ENCODE results near the gene GRM7. TPM values are rescaled to one million over a fixed set of nuclear protein-coding genes. Genes with fewer than 3 reads are reported as not detected.
A peak's percentile ranks its signal among the peaks of the same experiment; 100 is the strongest.

GRM7 gene
- total RNA-seq, 4 donors from 2014 or later: 0.29 to 15.8 (median 0.67) TPM

GRCh38 chr3:7536510-7536909 is 675.6 kb downstream of the GRM7 start:
- H3K4me3 ChIP-seq: no peak overlapping the region
- DNase-seq: no peak
- H3K36me3 ChIP-seq: no peaks in the 10 kb centered on the region
- TF ChIP-seq POLR2A (IDR thresholded peaks at IDR 0.05) (no peak), CTCF (IDR thresholded peaks at IDR 0.05) (no peak)
- H3K27ac ChIP-seq: no peak overlapping the region
- H3K9me3 ChIP-seq: no peaks in the 10 kb centered on the region
- intact Hi-C loops (cut with DNase I; ENCODE audit: low total_unique reads): no loop called here
- no peaks in the 10 kb centered on the region for H3K4me1 ChIP-seq
- H3K27me3 ChIP-seq: no peaks in the 10 kb centered on the region

- no peak for DNase-seq
- H3K4me3 ChIP-seq: no peak overlapping the region
- intact Hi-C loops (cut with DNase I; ENCODE audit: low total_unique reads): no loop called here
- H3K4me1 ChIP-seq: no peaks in the 10 kb centered on the region
- TF ChIP-seq CTCF (IDR thresholded peaks at IDR 0.05): no peak
- no peak for TF ChIP-seq POLR2A (IDR thresholded peaks at IDR 0.05)
- no peak overlapping the region for H3K27ac ChIP-seq
- no peaks in the 10 kb centered on the region for H3K36me3 ChIP-seq
- H3K27me3 ChIP-seq: no peaks in the 10 kb centered on the region
- no peaks in the 10 kb centered on the region for H3K9me3 ChIP-seq
Measured at GRCh38 chr3:7536921-7537320, 676.0 kb downstream of the GRM7 start.

GRCh38 chr3:7543294-7543880 is 682.5 kb downstream of the GRM7 start:
- H3K27me3 ChIP-seq: no peaks in the 10 kb centered on the region
- DNase-seq: no peak
- no peak overlapping the region for H3K4me3 ChIP-seq
- intact Hi-C loops (cut with DNase I; ENCODE audit: low total_unique reads): no loop called here
- no peak overlapping the region for H3K27ac ChIP-seq
- no peaks in the 10 kb centered on the region for H3K36me3 ChIP-seq
- H3K4me1 ChIP-seq: no peaks in the 10 kb centered on the region
- TF ChIP-seq CTCF (IDR thresholded peaks at IDR 0.05) (no peak), POLR2A (IDR thresholded peaks at IDR 0.05) (no peak)
- H3K9me3 ChIP-seq: no peaks in the 10 kb centered on the region

- H3K27ac ChIP-seq: no peak overlapping the region
- H3K9me3 ChIP-seq: no peaks in the 10 kb centered on the region
- no peaks in the 10 kb centered on the region for H3K27me3 ChIP-seq
- TF ChIP-seq CTCF (IDR thresholded peaks at IDR 0.05) (no peak), POLR2A (IDR thresholded peaks at IDR 0.05) (no peak)
- intact Hi-C loops (cut with DNase I; ENCODE audit: low total_unique reads): no loop called here
- DNase-seq: no peak
- H3K36me3 ChIP-seq: no peaks in the 10 kb centered on the region
- no peak overlapping the region for H3K4me3 ChIP-seq
- no peaks in the 10 kb centered on the region for H3K4me1 ChIP-seq
Measured at GRCh38 chr3:7545334-7545733, 684.4 kb downstream of the GRM7 start.

GRCh38 chr3:7546253-7546652 is 685.3 kb downstream of the GRM7 start:
- Histone ChIP-seq H3K4me1 (no peaks in the 10 kb centered on the region), H3K36me3 (no peaks in the 10 kb centered on the region), H3K27me3 (no peaks in the 10 kb centered on the region), H3K27ac (no peak overlapping the region), H3K9me3 (no peaks in the 10 kb centered on the region), H3K4me3 (no peak overlapping the region)
- DNase-seq: no peak
- TF ChIP-seq CTCF (IDR thresholded peaks at IDR 0.05) (peak in 1 of 4 experiments; percentile 14), POLR2A (IDR thresholded peaks at IDR 0.05) (no peak)
- intact Hi-C loops (cut with DNase I; ENCODE audit: low total_unique reads): no loop called here
